Kidney epithelial cell (primary cell): ENCODE measurements around the gene DCAF4. TPM values are rescaled to one million over a fixed set of nuclear protein-coding genes. Genes with fewer than 3 reads are reported as not detected.

ENCODE experiments used
- DNase-seq: peaks from one replicate; pipeline ENCODE4 v3.0.0-alpha.2; 2010; ENCODE audit warnings: low read depth
- H3K27me3 ChIP-seq: 2 replicates; pipeline ENCODE4 v1.6.0; 2011; ENCODE audit warnings: low read length; ENCODE audit not compliant: control insufficient read depth, insufficient read depth
- H3K36me3 ChIP-seq: 2 replicates; pipeline ENCODE4 v1.5.1; 2011; ENCODE audit warnings: low read length; ENCODE audit not compliant: control insufficient read depth, insufficient read depth
- H3K4me3 ChIP-seq: 2 replicates; pipeline ENCODE4 v1.5.1; 2011; ENCODE audit warnings: low read depth, mild to moderate bottlenecking, control low read depth, low read length
- CTCF ChIP-seq: IDR thresholded peaks from 2 replicates; pipeline ENCODE4 v1.5.1; 2011; ENCODE audit warnings: mild to moderate bottlenecking, moderate library complexity, low read length, control low read depth, inconsistent platforms; ENCODE audit not compliant: insufficient read depth, poor library complexity, severe bottlenecking
- total RNA-seq: library from RNA; depleted of rRNA; stranded (reverse); fragments of >200 nt; gene quantifications from 2 replicates; pipeline ENCODE4 v1.2.3, GENCODE V29; 2015

The DCAF4 gene
- total RNA-seq, result 23.1 and 45.8 TPM in 2 replicates

- H3K27me3 ChIP-seq, result no peaks in the 10 kb centered on the region
- peak; percentile 96 for DNase-seq
- H3K4me3 ChIP-seq, result peak within 1 kb of the TSS; percentile 76
- no peak for TF ChIP-seq CTCF
- no peaks in the 10 kb centered on the region for H3K36me3 ChIP-seq
These were observed at the start of gene DCAF4 for GRCh38 chr14:72926292-72927028. TSS of gene DCAF4 (plus strand) at chr14:72926464. CDS start at chr14:72937979, 11,515 bp downstream.

GRCh38 chr14:72876710-72877063, 49.6 kb upstream of the DCAF4 start:
- Histone ChIP-seq H3K36me3 (no peaks in the 10 kb centered on the region), H3K4me3 (no peak overlapping the region), H3K27me3 (no peaks in the 10 kb centered on the region)
- no peak for DNase-seq
- TF ChIP-seq CTCF, result no peak

- no peak for TF ChIP-seq CTCF
- H3K36me3 ChIP-seq, result no peaks in the 10 kb centered on the region
- no peak overlapping the region for H3K4me3 ChIP-seq
- DNase-seq, result no peak
- no peaks in the 10 kb centered on the region for H3K27me3 ChIP-seq
These were observed 47.5 kb upstream of the DCAF4 start for GRCh38 chr14:72878746-72879145.

- Histone ChIP-seq H3K36me3 (no peaks in the 10 kb centered on the region), H3K4me3 (no peak overlapping the region), H3K27me3 (no peaks in the 10 kb centered on the region)
- DNase-seq, result no peak
- TF ChIP-seq CTCF, result no peak
These were observed 46.8 kb upstream of the DCAF4 start for GRCh38 chr14:72879431-72879830.

GRCh38 chr14:72880164-72880563, 46.1 kb upstream of the DCAF4 start:
- no peak for TF ChIP-seq CTCF
- Histone ChIP-seq H3K36me3 (no peaks in the 10 kb centered on the region), H3K27me3 (no peaks in the 10 kb centered on the region), H3K4me3 (no peak overlapping the region)
- no peak for DNase-seq

- DNase-seq, result no peak
- H3K36me3 ChIP-seq, result no peaks in the 10 kb centered on the region
- H3K4me3 ChIP-seq, result no peak overlapping the region
- H3K27me3 ChIP-seq, result no peaks in the 10 kb centered on the region
- no peak for TF ChIP-seq CTCF
These were observed 45.4 kb upstream of the DCAF4 start for GRCh38 chr14:72880820-72881219.
